HuH-7 (cell line): ENCODE data around the gene THUMPD3.

Experiments
- DNase-seq: peaks from one replicate; pipeline ENCODE4 v3.0.0; 2011; ENCODE audit warnings: low spot score

THUMPD3 gene

DNA sequence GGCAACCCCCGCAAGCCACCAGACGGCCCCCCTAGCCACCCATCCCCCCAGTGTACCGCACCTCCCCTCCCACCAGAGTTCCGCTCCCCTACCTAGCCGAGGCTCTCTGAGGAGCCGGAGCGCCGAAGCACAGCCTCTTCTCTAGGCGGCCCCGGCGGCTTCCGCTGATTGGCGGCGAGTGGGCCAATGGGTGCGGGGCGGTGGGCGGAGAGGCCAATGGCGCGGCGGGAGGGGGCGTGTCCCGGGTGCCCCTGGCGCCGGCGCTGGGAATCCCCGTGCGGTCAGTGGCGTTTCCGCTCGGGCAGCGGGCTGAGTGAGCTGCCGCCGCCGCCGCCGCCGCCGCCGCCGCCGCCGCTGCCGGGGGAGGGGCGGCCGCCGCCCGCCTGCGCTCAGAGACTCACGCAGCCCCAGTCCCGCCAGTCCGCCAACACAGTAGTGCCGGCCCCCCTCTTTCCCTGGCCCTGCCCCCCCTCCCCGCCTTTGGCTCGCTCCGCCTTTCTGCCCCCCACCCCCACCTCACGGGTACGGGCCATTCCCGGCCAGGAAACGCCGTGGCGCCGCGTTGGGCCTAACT lies 34.6 kb downstream of the THUMPD3 start, which contains the start of gene SETD5:
Gene SETD5, plus strand, starts transcription at position 284 of the 574 bp plus-strand sequence. CDS start 31,324 bp downstream, outside the sequence.
- DNase-seq: peak; percentile 98

DNA sequence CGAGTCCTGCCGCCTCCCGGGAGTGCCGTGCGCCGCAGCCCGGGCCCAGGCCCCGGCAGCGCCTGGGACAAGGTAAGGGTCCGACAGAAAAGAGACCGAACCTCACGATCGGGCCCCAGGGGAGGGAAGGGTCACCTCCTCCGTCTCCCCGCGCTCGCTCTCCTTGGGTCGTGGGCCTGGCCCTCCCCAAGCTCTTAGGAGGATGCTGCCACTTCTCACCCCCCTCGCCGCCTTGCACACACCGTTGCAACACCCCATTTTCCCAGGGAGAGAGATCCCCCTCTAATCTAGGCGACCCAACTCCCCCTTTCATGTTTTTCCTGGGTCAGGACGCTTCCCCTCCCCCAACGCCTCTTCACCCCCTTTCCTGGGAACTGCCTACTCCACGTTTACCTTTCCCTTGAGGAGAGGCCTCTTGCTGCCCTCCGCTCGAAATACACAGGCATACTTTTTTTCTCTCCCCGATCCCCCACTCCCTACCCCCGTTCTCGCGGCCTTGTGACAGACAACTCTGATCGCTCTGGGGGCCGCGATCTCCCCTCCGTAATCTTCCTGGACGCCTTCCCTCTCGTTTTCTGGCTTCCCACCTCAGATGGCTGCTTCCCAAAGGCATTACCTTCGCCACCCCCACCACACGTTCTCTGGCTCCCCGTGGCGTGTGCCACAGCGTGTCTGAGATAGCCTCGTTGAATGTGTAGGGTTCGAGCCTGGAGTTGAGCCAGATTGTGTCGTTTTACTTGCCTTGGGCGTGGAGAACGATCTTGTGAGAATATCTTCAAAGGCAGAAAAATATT lies 35.2 kb downstream of the THUMPD3 start:
- peak; percentile 41 for DNase-seq

DNA sequence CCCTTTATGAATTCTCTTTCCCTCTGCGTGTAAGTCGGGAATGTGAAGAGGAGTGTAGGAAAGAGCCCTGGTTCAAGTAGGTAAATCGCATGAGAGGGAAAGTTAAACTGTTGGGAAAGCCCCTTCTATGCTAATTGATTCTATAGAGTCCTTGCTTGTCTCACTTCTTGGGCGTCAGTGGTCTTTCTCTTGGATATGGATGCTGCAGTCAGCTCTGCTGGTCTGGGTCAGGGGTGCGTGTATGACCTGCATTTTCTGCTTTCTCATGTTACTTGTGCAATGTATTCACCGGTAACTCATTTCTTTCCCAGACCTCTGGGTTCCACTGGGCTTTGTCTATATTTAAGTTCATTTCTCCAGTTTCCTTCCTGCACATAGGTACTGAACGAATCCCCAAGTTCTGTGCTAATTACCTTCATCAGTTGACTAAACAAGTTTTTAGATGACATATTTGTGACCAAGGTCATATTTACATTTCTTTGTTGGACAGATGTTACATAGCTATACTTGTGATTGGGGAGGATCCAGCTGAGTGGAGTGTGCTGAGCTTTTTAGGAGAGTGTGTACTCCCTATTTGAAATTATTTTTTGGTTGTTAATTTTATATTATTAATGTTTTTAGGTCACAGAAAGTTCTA lies 36.0 kb downstream of the THUMPD3 start:
- peak; percentile 42 for DNase-seq

DNA sequence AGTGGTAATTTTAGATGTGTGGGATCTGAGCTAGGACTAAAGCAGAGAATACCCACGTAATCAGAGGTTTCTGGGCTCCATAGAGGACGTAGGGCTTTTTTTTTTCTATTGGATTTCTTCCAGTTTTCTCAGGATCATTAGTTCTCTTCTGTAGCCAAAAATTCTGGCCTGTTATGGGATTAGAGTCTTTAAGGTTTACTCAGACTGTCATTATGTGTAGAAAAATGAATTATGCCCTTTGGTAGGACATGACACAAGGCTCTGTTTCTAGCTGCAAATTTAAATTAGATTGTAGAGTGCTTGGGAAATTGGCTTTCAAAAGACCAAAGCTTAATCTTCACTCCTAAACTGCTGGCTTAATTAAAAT lies 36.5 kb downstream of the THUMPD3 start:
- no peak for DNase-seq

DNA sequence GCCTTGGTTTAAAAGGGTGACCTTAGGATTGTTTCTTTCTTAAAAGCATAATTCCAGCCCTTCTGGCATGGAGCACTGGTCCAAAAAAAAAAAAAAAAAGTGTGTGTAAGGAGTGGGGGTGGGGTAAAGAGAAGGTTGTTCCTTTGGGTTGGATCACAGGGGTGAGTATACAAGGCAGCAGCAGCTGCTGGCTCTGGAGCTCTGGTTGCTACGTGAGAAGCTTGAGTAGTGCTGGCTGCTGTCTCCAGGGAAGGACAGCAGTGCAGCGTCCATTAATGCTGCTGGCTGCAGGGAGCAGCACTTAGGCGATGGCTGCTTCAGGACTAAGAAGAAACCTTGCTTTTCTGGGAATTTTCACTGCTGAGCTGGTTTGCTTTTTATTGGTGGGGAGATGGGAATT lies 36.9 kb downstream of the THUMPD3 start:
- DNase-seq: peak; percentile 59

DNA sequence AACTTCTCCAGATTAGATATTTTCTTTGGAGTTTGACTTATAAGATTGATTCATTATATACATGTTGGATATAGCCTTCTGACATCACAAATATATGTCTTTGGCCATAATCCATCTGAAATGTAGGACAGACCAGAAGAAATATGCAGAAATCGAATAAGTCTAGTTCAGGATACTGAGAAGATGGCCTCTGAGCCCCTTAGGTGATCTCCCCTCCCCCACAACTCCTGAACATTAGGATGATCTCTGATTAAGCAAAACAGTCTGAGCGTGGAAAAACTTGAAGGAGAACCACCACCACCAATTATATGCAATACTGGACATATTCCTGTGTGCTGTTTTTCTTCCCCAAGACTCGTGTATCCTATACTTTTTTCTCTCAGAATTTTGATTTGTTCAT lies 37.8 kb downstream of the THUMPD3 start:
- no peak for DNase-seq

DNA sequence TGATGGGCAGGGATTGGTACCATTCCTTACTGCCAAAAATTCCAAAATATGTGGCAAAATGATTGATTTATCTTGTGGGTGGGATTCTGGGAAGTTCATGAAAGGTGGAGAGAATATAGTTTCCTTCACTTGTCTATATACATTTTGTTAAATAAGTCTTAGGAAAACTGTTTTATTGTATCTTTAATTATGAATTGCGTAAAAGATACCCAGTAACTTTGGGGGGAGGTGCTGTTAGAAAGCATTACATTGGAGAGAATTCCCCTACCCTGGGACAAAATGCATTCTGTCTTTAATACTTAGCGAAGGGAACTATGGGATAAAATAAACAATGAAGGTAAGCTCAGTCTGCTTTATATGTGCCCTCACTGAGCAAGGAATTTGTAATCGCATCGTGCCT lies 39.1 kb downstream of the THUMPD3 start:
- no peak for DNase-seq

DNA sequence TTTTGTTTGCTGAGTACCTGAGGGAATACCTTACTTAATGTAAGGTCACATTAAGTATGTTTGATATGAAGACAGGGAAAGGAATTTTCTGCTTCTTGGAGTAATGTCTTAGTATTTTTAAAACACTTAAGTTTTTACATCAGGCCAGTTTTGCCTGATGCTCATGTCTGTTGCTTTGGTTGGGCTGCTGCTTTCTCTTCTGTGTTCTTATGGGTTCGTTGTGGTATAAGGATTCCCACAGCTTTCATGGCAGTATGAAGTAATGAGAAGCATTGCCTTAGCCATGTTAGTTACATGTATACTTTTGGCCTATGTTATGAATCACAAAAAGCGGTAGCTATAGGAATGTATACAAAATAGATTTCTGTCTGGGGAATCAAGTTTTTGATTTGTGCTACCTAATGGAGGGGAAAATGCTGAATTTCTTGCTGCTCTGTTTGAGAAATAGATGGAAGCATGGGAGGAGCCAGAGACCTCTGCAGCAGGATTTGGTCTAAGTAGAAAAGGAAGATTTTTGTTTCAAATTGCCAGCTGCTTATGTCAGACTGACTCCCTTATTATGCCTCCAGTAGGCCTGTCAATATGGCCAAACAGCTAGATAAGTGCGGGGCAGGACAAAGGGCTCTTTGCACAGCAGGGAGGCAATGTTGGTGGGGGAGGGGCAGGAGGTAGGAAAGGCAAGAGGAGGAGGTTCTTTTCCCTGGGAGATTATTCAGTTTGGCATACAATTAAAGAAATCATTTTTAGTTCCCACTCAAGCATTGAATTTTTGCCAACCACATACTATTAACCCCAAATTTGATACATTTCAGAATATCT lies 39.8 kb downstream of the THUMPD3 start:
- DNase-seq: peak; percentile 84

DNA sequence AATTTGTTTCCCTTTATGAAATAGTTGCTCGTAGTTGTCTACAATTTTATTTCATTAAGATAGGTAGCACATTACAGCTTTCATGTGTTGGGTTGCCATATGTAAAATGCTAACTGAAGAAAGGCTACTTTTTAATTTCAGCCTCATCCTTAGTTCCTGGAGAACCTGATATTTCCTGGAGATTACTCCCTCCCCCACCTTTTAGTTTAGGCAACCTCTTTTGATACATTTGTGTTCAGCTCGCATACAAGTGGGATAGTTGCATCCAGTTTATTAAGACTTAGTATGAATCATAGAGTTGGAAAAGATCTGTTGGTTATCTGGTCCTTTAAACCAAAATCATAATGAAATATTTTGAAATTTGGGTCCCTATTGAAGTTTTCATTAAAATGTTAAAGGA lies 40.6 kb downstream of the THUMPD3 start:
- DNase-seq: no peak

DNA sequence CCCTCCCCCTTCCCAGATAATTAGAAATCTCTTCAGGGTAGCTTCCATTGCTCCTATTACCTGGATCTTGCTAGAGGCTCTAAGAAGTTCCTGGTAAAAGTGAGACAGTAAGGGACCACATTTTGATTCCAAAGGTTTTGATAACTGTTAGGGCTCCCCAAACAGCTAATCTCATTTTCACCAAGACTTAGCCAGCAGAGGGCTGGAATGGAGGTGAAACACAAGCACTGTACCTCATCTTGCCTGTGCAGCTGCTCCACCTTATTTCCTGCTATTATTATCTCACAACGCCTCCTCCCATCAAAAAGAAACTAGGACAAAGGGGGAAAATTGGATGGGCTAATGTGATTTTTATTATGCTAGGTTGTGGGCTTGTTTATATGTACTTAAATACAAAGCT lies 41.8 kb downstream of the THUMPD3 start:
- no peak for DNase-seq

DNA sequence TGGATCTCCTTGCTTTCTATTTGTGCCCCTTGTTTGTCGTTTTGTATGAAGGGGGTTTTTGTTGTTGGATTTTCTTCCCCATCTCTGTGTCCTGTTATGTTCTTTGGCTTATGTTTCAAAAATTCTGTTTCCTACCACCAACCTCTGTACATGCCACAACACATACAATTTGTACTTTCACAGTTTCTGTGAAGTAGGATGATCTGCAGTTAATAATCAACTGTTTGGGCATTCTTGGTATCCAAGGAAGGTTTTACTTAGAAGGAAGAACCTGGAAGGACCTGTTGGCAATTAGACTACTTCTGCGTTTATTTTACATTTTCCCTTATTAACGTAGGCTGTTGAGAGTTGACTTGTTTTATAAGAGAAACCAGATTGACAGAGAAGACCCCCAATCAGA lies 42.9 kb downstream of the THUMPD3 start:
- DNase-seq: no peak

DNA sequence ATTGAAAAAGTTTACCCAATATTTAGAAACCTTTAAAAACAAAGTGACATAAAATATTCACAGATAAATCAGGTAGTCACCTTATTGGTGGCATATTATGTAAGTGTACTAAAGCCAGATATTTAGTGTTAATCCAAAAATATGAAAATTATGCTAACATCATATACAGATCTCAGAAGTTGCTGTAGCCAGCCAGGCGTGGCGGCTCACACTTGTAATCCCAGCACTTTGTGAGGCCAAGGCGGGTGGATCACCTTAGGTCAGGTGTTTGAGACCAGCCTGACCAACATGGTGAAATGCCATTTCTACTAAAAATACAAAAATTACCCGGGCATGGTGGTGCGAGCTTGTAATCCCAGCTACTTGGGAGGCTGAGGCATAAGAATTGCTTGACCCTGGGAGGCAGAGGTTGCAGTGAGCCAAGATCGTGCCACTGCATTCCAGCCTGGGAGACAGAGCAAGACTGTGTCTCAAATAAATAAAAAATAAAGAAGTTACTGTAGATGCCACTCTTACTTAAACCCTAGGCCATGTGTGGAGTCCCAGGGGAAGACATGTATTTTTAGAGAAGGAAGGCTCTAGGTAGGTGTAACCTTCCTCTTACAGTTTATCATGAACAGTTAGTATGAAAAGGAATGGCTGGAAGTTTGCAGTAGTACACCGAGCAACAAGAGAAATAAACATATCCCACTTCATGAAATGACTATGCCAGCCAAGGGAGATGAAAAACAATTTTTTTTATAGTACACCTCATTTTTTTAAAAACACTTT lies 44.2 kb downstream of the THUMPD3 start:
- no peak for DNase-seq

DNA sequence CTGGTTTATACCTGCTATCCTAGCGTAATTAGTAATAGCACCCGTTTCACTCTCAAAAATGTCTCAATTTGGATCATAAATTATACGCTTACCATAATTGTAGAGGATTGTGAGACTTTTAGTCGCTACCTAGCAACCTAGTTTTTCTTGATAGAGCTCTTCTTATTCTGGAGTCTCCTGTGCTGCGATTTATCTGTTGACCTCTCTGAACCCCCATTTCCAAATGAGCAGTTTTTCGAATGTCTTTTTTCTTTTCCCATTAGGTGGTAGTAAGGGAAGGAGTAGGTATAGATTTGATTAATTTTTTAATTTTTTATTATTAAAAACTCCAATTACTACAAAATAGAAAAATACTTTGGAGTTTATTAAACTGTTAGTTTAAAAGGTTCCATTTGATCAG lies 45.2 kb downstream of the THUMPD3 start:
- DNase-seq: no peak

DNA sequence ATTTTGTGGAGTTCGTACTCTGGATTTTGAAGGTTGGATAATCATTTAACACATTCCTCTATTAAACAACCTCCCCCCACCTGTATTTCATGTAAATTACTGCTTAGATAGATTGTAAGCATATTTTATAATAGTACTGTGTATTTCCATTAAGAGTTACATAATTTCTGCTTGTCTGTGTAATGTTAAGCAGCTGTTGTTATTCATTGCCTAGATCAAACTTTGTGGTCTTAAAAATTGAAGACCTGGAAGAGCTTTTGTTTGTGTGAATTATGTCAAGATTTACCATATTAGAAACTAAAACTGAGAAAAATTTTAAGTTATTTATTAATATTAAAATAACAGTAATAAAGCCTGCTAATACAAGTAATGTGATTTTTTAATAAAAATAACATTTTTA lies 45.7 kb downstream of the THUMPD3 start:
- no peak for DNase-seq

DNA sequence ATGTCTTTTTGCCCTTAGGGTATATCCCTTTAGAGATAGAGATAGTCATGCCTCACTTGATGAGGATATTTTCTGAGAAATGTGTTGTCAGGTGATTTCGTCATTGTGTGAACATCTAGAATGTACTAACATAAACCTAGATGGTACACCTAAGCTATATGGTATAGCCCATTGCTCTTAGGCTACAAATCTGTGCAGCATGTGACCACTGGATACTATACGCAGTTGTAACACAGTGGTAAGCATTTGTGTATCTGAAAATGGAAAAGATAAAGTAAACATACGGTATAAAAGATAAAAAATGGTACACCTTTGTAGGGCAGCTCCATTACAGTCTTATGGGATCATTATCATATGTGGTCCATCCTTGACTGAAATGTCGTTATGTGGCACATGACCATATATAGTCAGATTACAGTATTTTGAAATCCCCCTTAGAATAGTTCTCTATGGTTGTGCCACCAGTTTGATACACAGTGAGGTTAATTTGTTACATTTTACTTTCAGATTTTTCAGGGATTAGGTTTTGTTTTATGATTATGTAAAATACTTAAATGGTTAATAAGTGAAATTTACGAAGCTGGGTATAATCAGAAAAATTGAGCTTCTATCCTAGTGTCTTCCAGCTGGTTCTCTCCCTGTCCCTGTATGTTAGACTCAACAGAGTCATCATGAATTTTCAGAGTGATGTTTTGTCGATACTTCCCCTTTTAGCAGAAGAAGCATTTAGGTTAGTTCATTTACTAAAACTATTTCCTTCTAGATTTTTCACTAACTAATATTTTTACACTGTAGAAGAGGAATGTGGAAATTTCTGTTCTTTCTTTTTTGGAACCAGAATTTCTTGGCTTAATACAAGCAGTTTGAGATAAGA lies 47.4 kb downstream of the THUMPD3 start:
- no peak for DNase-seq

DNA sequence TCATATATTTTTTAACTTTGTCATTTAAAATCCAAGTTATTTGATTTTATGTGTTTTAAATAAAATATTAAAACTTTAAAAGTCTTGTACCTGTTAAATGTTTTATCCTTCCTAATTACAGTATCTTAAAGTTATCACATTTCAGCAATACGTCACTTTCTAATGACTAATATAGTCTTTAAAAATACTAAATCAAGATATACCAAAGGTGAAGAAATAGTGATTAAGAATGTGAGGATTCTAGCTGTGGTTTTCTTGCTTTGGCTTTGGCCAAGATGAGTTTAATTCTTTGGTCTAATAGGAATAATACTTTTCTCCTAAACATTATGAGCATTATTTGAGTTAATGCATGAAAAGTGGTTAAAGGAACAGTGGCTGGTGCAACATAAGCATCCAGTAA lies 48.4 kb downstream of the THUMPD3 start:
- no peak for DNase-seq

DNA sequence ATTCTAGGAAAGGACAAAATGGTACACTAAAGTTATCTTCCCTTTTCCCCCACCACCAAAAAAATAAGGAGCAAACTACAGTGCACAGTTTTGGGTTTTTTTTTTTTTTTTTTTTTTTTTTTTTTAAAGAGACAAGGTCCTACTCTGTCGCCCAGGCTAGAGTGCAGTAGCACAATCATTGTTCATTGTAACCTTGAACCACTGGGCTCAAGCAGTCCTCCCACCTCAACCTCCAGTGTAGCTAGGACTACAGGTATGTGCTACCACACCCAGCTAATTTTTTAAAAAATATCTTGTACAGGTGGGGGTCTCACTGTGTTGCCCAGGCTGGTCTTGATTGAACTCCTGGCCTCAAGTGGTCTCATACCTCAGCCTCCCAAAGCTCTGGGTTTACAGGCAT lies 49.4 kb downstream of the THUMPD3 start:
- no peak for DNase-seq

DNA sequence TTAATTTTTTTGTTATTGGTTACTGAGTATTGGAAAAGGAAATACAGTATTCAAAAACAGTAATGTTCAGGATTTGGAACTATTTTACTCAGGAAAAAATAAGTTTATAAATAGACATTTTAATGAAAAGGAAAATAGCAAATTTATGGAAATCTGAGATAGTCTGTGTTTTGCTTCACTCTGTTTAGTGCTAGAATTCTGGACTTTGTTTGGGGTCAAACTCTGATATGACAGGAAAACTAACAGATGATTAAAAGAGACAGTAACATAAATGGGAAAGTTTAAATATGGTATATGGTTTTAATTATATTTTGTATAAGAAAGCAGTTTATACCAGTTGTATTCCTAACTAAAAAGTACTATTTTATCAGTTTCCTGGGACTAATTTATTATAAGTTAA lies 52.0 kb downstream of the THUMPD3 start:
- no peak for DNase-seq

DNA sequence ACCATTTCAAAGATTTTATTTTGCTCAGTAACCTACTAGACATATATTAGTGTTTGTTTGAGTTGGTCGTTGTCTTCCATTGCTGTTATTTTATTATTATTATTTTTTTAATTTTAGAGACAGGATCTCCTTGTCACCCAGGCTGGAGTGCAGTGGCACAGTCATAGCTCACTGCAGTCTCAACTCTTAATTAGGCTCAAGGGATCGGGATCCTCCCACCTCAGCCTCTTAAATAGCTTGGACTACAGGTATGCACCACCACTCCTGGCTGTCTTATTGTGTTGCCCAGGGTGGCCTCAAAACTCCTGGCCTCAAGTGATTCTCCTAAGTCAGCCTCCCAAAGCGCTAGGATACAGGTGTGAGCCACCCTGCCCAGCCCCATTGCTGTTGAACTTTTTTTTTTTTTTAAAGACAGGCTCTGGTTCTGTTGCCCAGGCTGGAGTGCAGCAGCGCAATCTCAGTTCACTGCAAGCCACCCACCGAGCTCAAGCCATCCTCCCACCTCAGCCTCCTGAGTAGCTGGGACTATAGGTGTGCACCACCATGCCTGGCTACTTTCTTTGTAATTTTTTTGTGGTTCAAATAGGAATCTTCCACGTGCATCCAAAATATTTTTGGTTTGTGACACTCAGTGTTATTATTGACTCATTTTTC lies 52.8 kb downstream of the THUMPD3 start:
- no peak for DNase-seq

DNA sequence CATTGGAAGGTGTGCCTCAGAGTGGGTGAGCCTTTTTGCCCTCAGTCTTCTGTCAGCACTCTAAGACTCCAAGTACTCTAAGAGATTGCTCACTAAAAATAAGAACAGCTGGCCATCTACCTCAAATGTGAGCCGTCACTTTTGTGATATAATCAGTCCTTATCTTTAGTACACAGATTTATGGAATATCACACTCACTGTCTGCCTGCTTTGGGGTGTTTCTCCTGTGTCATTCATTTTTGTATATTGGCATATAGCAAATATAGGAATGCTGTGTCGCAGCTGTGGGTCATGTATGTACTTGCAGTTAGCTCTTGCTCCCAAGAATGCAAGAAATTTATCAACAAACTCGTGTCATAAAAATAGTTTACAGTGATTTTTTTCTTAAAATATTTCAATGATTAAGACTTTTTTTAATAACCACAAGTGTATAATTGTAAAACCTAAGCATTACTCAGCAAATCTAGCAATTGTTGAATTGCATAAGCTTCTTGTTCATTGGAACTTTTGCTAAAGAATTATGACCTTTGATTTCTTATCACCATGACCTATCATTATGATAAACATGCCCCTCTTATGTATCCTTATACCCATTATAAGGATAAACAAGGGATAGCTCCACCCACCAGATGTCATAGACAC lies 53.4 kb downstream of the THUMPD3 start:
- DNase-seq: no peak
